Ramos (cell line): ENCODE results near the gene GPRC5C.
"Not testable (repeated sequence)": the region's sequence is repeated elsewhere in the genome, so short reads cannot be mapped to it uniquely, and the experiment has no call there.

ENCODE experiments used
- in situ Hi-C: fragments of 300-500 bp; cut with MboI; formaldehyde crosslinking; loops from one replicate; pipeline ENCODE4 v1.14.3; 2022; ENCODE audit warnings: low sequenced_read_pairs; ENCODE audit not compliant: unreplicated experiment

GPRC5C gene

GRCh38 chr17:74404789-74405188, 27.1 kb upstream of the GPRC5C start:
- in situ Hi-C loops: no loop called here

DNA sequence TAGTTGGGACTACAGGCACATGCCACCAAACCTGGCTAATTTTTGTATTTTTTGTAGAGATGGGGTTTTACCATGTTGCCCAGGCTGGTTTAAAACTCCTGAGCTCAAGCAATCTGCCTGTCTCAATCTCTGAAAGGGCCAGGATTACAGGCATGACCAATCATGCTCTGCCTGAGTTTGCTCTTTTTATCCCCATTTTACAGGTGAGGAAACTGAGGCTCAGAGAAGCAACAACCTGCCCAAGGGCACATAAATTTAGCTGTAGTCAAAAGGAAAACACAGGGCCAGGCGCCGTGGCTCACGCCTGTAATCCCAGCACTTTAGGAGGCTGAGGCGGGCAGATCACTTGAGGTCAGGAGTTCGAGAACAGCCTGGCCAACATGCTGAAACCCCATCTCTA, 26.6 kb upstream of the GPRC5C start:
- in situ Hi-C loops: not testable (repeated sequence)

DNA sequence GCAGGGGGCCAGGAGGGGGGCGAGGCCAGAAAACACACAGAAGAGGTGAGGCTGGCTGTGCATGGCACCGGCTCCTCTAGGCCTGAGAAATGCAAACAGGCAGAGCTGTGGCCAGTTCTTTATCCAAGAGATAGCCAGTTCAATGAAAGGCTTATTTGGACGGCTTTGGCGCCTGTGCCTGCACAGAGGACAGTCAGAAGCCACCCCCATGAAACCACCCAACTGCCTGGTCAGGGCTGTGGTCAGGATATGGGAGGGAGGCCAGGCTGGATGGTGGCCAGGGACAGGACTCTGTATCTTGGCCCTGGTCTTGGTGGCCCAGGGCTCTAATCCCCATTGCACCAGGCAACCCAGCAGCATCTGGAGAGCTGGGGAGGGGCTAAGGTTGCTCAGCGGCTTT, 24.5 kb upstream of the GPRC5C start:
- in situ Hi-C loops: no loop called here

DNA sequence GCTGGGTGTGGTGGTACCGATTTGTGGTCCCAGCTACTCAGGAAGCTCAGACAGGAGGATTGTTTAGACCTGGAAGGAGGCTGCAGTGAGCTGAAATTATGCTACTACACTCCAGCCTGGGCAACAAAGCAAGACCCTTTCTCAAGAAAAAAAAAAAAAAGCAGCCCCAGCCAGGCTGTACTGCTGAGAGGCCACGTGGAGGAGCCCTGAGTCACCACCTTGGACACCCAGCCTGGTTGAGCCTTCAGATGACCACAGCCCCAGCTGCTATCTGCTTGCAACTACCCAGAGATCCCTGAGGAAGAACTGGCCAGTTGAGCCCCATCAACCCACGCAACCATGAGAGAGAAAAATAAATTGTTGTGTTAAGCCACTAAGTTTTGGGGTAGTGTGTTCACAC, 23.6 kb upstream of the GPRC5C start:
- in situ Hi-C loops: no loop called here

- in situ Hi-C loops: no loop called here
These were observed 23.1 kb upstream of the GPRC5C start for GRCh38 chr17:74408815-74409214.

- in situ Hi-C loops: no loop called here
These were observed 21.9 kb upstream of the GPRC5C start for GRCh38 chr17:74410001-74410443.

GRCh38 chr17:74412581-74412980, 19.3 kb upstream of the GPRC5C start:
- in situ Hi-C loops: no loop called here

GRCh38 chr17:74413491-74413890, 18.4 kb upstream of the GPRC5C start:
- in situ Hi-C loops: no loop called here

GRCh38 chr17:74414510-74414909, 17.4 kb upstream of the GPRC5C start:
- in situ Hi-C loops: no loop called here

DNA sequence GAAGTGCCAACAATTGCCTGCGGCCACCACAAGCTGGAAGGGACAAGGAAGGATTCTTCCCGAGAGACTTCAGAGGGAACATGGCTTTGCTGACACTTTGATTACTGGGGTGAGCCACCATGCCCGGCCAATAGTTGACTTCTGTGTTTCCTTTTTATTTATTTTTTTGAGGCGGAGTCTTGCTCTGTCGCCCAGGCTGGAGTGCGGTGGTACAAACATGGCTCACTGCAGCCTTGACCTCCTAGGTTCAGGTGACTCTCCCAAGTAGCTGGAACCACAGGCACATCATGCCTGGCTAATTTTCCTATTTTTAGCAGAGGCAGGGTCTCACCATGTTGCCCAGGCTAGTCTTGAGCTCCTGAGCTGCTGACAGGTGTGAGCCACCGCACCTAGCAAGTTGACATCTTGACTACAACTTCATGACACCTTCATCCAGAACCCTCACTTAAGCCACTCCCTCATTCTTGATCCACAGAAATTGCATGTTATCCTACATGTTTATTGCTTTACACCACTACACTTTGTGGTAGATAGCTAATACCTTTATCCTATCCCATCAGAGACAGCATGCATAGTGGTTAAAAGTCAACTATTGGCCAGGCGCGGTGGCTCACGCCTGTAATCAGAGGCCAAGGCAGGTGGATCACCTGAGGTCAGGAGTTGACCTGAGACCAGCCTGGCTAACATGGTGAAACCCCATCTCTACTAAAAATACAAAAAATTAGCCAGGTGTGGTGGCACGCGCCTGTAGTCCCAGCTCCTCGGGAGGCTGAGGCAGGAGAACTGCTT, 16.1 kb upstream of the GPRC5C start:
- in situ Hi-C loops: no loop called here

GRCh38 chr17:74417178-74418045, 14.5 kb upstream of the GPRC5C start:
- in situ Hi-C loops: no loop called here

DNA sequence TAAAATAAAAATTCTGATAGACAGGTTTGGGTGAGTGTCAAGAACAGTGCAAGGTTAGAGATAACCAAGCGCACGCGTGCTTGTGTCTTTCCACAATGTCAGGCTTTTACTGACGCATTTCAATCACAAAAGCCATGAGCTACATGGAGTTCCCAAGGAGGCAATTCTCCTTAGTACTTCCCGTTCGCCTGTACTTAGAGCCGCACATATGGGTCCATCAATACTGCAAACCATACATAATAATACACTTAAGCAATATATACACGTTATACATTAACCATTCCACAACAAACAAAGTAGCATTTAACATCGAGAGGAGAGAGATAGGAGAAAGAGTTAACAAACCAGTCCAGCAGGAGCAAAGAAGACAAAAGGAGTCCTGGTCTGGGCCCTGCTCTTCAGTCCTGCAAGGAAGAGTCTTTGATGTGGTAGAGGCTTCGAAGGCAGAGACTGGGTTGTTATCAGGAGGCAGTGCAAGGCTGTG, 11.9 kb upstream of the GPRC5C start:
- in situ Hi-C loops: no loop called here

GRCh38 chr17:74424117-74424516, 7.8 kb upstream of the GPRC5C start:
- in situ Hi-C loops: no loop called here

DNA sequence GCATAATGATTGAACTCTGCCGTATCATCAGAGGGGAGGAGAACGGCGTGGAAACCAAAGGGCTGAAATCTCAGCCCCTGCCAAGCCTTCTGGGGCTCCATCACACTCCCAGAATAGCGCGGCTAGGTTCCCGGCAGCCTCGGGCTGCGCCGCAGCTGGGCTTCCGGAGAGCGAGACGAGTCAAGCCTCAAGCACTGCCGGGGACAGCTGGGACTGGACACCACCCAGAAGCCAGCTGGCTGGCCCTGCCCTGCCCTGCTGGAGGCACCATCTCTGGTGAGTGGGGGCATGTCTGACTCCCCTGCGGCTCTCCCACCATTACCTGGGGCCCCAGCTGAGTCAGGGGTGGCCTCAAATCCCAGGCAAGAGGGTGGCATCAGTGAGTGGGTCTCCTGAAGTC, 7.2 kb upstream of the GPRC5C start:
- in situ Hi-C loops: no loop called here

DNA sequence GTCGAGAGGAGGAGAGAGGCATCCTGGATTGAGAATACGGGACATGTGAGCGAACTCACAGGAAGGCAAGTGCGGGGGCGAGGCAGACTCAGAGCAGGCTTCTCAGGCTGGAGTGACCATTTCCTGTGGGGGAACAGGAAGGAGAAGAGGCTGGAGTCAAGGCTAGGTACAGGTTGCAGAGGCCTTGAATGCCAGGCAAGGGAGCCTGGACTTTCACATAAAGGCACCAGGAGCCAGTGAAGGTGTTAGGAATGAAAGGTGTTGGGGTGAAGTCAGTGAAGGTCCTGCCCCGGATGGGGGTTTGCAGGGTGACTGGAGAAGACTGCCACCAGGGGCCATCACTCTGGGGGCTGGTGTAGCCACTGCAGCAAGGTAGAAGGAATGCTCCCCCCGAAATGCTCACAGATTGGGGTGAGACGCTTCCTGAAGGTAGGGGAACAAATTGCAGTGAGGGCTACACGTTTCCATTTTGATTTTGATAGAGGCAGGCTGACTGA, 5.3 kb upstream of the GPRC5C start:
- in situ Hi-C loops: no loop called here

- in situ Hi-C loops: no loop called here
These were observed 4.7 kb upstream of the GPRC5C start for GRCh38 chr17:74427048-74427762.

DNA sequence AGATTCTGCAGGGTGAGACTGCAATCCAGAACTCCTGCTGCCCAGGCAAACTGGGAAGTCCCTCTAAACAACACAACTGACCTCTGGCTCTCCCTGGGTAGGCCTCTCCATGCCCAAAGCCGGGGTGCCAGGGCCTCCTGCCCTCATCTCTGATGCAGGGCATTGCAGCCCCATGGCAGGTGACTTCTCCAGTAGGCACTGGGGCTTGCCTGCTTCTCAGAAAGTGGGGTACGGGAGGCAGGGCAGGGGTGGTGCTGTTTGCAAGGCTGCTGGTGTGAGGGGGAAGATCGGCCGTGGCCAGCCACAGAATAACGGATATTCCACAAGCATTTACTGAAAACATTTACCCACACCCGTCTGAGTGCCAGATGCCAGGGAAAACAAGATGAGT, 4.1 kb upstream of the GPRC5C start:
- in situ Hi-C loops: no loop called here

DNA sequence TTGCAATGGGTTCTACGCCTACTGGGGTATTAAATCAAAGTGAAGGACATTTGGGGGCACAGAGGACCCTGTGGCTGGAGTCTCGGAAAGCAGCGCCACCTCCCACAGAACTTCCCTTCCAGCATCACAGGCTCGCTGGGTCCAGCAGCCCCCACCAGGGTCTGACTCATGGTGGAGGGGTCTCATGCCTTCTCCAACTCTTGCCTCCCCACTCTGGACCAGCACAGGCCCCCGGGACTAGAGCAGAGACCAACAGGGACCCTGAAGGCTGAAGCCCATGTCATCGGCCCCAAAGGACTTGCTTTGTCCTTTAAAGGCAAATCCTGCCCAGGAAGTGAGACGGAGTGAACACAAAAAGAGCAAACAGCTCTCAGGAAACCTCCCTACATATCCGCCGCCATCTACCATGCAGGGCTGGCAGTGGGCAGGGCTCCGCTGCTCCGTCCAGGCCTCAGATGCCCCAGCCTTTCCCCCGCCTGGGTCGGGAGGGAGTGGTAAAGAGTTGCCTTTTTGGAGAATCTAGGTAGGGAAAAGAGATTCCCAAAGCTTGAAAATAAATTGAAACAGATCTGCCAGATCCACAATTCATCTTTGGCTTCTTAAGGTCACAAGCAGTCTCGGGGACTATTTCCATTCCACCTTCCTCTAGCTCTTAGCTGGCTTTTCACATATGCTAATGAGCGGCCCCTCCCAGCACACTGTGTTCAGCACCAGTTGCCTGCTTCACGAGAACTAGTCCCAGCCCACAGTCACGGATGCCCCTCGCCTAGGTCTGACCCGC, 2.1 kb upstream of the GPRC5C start:
- in situ Hi-C loops: no loop called here

GRCh38 chr17:74430385-74430705, 1.5 kb upstream of the GPRC5C start:
- in situ Hi-C loops: no loop called here
